ENCODE measurements around the gene DSE.
"Not testable (repeated sequence)": the region's sequence is repeated elsewhere in the genome, so short reads cannot be mapped to it uniquely, and the experiment has no call there.

The DSE gene

DNA sequence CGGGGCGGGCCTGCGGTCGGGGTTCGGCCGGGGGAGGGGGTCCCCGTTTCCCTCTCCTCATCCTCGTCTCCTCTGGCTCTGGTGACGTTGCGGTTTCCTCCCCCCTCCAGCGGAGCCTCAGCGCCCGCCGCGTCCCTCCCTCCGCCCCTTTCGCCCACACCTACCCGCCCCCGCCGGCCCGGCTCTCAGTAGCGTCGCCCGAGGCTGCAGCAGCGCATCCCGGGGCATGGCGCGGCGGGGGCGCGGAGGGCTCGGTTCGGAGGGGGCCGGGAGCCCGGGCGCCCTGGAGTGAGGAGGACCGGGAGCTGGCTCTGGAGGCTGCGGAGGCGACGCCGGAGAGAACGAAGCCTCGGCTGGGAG, at the start of gene DSE:
DSE (plus strand) TSS at position 188 of the 360 bp plus-strand sequence. CDS start 28,304 bp downstream, outside the sequence.
- DNase-seq: peak; percentile 89

DNA sequence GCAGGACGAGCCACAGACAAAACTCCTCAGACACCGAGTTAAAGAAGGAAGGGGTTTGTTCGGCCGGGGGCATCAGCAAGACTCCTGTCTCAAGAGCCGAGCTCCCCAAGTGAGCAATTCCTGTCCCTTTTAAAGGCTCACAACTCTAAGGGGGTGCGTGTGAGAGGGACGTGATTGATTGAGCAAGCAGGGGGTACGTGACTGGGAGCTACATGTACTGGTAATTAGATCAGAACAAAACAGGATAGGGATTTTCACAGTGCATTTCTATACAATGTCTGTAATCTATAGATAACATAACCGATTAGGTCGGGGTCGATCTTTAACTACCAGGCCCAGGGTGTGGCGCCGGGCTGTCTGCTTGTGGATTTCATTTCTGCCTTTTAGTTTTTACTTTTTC, 48.8 kb upstream of the DSE start:
- DNase-seq: not testable (repeated sequence)

DNA sequence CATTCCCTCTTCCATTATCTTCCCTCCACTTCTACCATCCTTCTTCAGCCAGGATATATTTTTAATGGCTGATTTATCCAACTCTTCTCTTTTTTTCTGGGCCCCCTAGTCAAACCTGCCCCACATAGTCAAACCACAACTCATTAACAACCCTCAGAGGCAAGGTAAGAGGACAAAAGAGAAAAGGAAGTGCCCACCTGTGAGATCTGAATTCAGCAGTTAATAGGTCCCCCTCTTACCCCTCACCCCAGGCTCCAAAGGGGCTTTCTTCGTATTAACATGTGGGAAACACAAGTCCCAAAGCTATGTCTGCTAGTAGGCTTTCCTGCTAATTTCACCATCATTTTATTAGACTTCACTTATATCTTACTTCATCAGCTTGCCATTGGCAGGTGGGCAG, 46.9 kb upstream of the DSE start:
- DNase-seq: no peak

DNA sequence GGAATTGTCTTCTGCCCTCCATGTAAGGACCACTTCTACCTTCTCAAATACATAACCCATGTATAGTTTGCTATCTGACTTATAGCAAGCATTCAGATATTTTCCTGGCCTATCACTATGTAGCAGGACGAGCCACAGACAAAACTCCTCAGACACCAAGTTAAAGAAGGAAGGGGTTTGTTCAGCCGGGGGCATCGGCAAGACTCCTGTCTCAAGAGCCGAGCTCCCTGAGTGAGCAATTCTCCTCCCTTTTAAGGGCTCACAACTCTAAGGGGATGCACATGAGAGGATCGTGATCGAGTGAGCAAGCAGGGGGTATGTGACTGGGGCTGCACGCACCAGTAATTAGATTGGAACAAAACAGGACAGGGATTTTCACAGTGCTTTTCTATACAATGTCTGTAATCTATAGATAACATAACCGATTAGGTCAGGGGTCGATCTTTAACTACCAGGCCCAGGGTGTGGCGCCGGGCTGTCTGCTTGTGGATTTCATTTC, 45.1 kb upstream of the DSE start:
- DNase-seq: not testable (repeated sequence)

DNA sequence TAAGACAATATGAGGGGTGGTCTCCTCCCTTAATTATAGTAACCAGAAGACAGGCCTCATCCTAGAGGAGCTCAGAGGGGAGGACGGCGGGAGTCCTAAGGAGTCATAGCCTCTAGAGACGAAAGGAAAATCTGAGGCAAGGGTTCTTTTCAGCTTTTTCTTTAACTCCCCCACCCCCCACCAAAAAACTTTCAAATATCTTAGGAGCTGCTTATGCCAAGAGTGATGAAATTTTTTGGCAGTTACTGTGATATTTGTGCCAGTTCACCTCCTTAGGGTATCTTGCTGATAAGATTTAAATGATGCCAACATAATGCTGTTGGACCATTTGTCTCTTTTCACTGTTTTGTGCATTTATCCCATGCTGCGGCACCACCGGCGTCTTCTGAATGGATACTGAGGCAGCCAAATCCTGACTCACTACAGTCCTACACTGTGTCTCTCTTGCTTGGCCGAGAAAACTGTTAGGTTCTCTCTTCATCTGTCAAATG, 44.5 kb upstream of the DSE start:
- no peak for DNase-seq

DNA sequence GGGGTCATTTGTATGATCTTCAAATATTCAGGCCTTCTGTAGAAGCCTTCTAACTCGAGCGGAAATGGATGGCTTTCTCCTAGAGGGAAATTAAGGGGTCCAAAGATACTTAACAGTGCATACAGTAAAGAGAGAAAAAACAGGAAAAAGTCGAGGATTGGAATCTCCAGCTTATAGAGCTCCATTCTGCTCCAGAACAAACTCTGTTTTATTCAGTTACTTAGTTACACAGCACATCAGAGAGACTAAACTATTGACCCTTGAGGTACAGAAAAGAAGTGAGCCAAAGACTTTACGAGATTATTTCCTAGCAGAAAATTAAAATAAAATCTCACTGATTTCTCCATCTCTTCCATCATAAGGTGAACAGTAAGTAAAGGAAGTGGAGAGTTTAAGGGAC, 43.8 kb upstream of the DSE start:
- no peak for DNase-seq

DNA sequence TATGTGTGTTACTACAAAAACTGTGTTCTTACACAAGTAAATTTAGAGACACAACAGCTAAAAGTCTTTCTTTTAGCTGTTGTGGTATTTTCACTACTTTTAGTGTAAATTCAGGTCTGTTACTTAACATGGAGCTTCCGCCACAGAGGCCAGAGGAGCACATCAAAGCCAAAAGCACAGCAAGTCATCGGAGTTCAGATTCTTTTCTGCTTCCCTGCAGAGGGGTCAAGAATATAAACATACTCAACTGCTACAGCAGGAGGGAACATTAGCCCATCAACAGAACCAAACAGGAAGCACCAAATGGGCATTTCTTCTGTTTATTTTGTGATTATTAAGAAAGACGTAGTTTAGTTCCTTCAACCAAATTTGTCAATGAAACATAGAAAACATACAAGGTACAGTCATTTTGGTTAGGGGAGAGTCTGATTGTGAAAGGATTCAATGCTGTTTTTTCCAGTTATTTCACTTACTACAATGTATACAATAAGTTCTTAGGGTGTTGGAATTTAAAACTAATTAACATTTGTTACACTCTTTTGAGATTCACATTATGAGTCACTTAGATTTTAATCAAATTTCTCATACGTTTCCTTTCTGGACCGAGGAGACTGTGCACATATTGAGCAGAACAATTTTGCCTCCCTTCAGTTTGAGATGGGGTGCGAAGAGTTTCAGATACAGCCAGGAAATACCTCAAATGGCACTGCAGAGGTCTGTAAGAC, 42.8 kb upstream of the DSE start:
- DNase-seq: no peak

DNA sequence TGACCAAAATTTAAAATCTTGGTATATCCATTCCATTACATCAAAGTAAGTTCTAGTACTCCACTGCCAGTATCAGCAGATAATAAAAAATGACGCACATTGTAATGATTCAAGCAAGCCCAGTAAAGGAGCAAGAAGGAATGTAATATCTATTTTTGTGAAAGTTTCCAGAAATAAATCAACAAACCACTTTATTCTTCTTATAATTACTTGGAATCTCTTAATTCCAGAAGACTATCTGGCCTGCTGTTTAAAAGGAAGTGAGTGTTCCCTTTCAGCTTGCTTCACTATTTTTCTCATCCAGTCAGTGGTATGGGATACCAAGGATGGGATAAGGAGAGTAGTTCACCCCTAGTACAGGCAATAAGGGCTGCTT, 42.2 kb upstream of the DSE start:
- DNase-seq: no peak

DNA sequence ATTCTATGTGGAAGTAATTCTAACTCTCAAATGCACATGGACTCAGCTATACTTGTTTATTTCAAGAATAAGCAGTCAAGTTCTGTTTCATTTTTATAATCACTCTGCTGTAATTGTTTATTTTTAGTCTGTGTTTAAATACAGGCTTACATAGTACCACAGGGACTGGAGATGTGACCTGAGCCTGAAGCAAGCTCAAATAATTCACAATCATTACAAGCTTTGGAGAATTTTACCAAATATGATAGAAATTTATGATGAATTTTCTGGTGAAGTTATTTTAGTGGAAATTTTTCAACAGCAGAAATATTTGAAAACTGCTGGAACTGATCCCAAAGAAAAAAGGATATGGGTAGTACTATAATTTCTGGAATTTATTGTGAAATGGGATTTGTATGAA, 41.6 kb upstream of the DSE start:
- DNase-seq: peak; percentile 20

DNA sequence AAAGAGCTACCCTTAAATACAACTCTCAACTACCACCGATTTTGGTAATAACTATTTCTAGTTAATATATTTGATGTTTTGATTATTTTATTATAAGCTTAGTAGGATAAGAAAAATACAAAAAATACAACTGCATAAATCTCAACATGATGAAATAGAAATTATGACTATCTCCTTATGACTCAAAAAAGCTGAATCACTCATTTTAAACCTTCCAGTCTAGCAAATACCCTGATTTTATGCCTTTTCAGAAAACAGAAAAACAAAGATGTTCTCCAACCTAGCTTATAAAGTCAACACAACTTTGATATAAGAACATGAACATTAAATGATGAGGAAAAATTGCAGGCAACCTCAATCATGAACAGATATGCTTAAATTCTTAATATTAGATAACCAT, 40.2 kb upstream of the DSE start:
- DNase-seq: no peak

DNA sequence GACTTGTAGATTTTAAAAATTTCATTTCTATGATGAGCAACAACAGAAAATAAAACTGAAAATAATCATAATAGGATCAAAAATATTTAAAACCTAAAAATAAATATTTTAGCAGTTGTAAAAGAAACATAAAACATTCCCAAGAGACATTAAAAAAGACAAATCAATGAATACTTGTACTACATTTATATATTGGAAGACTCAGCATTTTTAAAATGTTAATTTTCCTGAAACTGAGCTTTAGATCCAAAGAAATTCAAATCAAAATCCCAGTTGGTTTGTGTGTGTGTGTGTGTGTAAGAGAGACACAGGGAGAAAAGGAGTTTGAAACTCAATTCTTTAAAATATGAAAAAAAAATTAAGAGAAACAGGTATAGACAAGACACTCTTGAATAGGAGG, 38.7 kb upstream of the DSE start:
- no peak for DNase-seq

DNA sequence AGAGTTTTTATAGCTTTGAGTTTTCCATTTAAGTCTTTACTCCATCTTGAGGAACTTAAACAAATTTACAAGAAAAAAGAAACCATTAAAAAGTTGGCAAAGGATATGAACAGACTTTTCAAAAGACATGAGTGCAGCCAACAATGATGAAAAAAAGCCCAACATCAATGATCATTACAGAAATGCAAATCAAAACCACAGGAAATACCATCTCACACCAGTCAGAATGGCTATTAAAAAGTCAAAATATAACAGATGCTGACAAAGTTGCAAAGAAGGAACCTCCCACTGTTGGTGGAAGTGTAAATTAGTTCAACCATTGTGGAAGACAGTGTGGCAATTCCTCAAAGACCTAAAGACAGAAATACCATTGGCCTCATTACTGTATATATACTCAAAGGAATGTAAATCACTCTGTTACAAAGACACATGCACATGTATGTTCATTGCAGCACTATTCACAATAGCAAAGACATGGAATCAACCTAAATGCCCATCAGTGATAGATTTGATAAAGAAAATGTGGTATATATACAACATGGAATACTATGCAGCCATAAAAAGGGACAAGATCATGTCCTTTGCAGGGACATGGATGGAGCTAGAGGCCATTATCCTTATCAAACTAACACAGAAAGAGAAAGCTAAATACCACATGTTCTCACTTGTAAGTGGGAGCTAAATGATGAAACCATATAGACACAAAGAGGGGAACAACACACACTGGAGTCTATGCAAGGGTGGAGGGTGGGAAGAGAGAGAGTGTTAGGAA, 35.9 kb upstream of the DSE start:
- DNase-seq: peak; percentile 8

DNA sequence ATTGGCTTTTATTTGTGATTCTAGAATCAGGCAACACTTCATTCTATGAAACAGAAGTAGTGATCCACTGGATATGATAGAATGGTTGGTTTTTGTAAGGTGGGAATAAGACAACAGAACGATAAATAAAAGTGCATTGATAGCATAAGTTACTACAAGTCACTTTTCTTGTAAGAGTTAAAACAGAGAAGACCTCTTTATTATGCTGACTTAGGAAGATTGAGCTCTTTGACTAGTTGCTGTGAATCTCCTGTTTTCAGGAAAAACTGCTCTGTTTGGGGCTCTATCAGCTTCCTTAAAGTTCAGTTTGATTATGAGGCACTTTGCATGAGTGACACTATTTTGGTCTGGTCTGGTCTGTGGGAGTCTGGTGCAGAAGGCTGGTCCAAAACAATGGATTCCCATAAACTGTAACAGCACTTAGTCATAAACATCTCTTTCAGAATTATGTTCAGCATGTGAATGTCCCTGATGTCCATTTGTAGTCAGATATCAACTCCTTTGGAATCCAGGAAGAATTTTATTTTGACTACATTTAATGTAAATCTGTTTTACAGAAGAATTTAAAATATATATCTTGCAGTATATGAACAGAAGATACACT, 35.0 kb upstream of the DSE start:
- DNase-seq: no peak

DNA sequence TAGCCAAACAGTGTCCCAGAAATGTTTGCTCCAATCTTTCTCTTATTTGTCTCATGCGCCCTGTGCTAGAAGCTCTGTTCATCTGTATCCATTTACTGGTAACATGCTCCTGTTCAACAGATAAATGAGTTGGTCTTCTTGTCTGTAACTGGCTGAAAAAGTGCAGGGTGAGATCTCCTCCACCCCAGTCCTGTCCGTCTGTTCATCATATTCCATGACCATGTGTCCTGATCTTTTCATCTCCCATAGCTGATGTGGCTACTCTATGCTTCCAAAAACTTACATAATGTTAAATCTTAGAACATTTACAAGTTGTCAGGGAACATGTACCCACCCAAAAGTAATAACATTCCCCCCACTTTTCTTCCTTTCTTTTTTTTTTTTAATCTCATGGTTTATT, 31.8 kb upstream of the DSE start:
- no peak for DNase-seq

DNA sequence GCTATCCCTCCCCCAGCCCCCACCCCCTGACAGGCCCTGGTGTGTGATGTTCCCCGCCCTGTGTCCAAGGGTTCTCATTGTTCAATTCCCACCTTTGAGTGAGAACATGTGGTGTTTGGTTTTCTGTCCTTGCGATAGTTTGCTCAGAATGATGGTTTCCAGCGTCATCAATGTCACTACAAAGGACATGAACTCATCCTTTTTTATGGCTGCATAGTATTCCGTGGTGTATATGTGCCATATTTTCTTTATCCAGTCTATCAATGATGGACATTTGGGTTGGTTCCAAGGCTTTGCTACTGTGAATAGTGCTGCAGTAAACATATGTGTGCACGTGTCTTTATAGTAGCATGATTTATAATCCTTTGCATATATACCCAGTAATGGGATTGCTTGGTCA, 30.1 kb upstream of the DSE start:
- not testable (repeated sequence) for DNase-seq

DNA sequence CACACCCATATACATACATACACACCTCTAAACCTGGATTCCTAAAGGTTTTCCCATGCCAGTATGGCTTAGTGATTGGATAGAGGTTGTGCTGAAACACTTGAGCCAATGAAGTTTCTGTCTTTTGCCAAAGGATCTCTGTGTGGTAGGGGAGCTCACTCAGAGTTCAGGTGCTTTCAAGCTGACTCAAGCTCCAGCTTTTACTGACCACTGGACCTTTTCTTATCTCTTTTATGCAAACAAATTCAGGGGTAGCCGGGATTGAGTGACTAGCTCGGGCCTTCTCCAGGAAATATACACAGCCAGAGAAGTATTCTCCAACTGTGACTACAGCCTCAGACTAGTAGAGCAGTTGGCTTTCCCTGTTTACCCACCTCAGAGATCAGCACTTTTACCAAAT, 21.5 kb upstream of the DSE start:
- DNase-seq: no peak

DNA sequence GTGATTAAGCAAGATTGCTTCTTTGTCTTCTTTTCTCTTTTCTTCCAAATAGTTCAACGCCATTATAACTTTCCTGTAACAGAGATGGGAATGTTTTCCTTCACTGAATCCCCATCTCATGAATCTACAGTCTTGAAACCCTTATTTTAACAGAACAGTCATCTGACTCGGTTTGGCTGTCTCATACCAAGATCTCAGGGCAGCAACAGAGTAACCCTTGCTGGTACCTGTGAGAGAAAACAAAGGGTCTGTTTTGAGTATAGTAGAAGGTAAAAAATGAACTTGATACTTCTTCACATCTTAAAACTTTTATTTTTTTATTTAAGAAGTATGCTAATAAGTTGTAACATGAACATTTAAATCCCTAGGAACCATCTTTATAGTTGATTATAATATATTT, 19.6 kb upstream of the DSE start:
- DNase-seq: no peak

DNA sequence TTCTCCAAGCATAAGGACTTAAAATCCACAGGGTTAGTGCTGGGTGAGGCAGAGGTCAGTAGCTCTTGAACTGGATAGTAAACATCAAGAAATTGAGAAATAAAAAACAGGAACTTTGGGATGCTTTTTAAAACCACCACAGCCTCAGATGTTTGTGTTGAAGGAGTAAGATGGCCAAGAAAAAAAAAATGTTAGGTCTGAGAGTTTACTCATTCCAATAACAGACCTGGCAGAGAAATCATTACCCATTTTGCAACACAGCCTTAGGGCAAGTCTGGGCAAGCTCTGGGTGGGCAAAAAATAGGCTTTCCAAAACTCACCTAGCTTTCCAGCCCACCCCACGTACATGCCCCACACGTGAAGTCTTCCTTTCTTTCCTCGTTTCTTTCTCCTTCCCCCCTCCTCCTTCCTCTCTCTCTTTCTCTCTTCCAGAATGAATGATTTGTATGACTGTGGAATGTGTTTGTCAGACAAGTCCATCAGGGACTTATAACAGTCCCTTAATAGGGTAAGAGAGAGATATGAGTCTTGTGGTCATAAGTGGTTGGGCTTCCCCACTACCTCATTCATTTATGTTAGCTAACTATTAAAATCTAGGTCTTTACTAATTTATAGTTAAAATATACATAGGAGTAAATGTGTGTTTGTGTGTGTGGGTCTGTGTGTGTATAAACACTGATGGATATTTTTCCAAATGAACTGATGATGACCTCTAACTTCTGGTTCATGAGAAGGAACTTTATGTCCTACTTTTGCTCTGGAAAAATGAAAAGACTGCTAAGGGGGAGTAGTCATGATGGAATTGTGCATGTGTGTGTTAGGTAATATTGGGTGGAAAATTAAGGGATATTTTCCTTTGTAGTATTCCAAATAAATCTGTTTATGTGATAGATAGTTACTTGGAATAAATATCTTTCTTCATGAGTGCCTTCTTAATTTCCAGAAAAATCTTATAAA, 18.0 kb upstream of the DSE start:
- peak; percentile 38 for DNase-seq

DNA sequence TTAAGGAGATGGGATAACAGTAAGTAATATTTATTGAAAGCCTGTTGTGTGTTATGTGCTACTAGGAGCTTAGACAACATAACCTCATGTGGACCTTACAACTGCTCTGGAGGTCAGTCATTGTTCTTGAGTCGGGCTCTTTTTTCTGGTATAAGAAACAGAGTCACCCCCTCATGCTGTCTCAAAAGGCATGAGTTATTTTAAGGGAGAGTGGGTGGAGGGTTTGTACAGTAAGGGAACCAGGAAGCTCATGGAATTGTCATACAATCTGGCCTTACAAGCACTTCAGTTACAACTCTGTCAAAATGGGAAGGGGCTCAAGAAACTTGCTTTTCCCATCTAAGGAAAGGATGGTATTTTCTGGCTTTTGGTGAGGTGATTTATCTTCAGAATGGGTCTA, 16.5 kb upstream of the DSE start:
- no peak for DNase-seq

DNA sequence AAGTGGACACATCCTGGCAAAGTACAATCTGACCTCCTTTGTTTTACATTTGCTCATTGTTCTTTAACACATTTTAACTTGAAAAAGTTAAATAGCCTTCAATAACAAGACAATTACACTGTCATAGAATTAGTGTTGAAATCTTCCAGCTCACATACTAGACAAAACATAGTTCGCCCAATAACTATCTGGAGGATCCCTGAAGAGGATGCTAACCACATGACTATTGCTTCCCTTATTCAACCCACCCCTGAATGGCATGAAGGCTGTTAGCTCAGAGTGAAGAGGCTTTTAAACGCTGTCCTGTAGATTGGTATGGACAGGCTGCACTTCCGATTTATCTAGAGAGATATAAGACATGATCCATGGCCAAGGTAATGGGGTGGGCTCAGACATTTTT, 15.0 kb upstream of the DSE start:
- no peak for DNase-seq

DNA sequence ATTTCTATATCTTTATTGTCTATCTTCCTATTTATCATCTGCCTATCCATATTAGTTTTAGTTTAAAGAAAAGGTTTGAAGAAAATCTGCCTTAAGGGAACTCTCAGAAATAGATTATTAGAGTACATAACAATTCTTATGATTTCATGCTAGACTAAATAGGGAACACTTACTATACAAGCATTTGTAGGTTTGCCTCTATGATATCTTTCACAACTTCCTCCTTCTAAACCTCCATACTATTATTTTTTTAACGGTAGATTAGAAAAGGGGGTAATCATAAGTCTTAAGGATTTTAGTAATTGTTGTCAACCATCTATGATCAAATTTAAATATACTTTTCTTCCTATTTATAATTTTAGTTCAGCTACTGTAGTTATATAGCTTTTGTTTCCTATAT, 11.6 kb upstream of the DSE start:
- DNase-seq: no peak

DNA sequence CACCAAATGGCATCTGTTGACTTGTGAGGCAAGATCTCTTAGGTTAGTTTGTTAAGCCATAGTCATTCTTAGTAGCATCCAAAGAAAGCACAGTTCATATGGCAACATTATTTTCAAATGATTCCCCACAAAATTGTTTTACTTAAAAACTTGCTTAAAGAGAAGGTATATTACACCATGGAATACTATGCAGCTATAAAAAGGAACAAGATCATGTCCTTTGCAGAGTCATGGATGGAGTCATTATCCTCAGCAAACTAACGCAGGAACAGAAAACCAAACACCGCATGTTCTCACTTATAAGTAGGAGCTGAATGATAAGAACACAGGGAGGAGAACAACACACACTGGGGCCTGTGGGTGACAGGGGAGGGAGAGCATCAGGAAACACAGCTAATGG, 10.9 kb upstream of the DSE start:
- DNase-seq: no peak

DNA sequence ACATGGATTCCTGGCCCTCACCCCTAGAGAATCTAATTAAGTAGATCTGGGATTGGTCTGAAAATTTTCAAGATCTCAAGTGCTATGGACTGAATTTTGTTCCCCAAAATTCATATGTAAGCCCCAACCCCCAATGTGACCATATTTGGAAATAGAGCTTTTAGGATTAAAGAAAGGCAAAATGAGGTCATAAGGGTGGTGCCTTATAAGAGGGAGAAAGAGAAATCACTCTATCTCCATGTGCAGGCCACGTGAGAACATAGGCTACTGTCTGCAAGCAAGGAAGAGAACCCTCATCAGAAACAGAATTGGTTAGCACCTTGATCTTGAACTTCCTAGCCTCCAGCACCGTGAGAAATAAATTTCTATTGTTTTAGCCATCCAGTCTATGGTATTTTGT, 8.5 kb upstream of the DSE start:
- DNase-seq: no peak

Measured in EL (cell line).